NCI-H2107 (cell line): Measurements from ENCODE around the gene MTHFSD.
"Not testable (repeated sequence)": the region's sequence is repeated elsewhere in the genome, so short reads cannot be mapped to it uniquely, and the experiment has no call there.

Experiments
- DNase-seq: peaks from one replicate; lab custom pipeline; 2025; lab: John Stamatoyannopoulos, UW

The MTHFSD gene, protein sequence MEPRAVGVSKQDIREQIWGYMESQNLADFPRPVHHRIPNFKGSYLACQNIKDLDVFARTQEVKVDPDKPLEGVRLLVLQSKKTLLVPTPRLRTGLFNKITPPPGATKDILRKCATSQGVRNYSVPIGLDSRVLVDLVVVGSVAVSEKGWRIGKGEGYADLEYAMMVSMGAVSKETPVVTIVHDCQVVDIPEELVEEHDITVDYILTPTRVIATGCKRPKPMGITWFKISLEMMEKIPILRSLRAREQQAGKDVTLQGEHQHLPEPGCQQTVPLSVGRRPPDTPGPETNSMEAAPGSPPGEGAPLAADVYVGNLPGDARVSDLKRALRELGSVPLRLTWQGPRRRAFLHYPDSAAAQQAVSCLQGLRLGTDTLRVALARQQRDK

DNA sequence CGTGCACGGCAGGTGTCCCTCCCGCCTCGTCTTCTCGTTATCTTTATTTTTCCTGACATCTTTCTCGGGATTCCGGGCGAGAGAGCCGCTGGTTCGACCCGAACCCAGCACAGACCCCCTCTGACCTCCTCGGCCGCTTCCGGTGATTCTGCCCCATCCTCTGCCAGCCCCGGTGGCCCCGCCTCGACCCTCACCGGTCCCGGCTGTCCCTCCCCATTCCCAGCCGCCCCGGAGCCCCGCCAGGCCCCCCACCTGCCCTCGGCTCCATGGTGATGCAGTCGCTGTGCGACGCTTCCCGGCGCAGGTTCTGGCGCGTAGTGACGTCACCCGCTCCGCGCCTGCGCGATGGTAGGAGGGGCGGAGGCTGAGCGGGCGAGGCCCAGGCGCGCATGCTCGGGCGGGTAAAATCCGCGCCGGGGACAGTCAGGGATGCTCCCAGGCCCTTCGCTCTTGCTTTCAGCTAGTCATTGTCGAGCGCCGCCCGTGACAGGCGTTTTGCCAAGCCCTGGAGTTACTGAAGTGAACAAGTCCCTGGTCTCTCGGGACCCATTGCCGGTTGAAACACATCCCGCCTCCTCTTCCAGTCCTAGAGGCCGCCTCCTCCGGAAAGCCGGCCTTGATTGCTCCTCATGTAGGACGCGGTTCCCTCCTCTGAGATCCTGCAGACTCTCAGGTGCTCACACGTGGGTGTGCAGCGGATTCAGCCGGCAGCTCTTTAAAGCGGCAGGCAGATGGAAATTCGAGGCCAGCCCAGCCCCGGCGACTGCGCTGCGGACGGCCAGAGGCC is at the start of gene MTHFSD:
TSS of gene MTHFSD (minus strand) at position 319 of the 787 bp plus-strand sequence. CDS start at position 268, 51 bp downstream.
- DNase-seq, result peak; percentile 75

DNA sequence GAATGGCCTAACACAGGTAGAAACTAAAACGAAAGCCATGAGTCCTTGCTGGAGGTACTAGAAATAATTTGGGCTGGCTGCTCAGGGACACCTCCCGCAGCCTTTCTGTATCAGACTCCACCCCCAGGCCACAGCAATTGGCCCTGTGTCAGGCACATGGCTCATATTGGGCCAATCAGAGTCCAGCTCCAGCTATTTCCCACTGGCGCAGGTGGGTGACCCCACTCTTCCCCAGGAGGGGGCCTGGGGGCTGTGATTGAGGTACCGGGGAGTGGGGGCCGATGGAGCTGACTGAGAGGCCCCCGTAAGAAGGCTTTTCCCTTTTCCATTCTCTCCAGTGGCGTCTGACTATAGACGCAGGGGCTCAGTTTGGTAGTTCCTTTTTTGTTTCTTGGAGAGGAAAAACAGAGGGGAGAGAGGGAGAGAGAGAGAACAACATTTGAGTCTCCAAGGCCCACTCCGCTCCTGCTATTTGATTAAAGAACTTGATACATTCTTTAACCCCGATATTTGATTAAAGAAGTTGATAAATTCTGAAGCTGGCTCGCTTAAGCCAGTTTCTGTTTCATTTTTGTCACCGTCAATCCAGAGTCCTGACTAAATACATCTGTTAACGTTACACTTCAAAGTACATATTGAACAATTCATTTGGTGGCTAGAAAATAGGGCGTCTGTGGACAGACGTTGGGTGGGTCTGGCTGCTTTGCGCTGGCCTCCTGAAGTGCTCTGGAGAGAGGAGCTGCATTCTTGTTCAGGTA is 49.6 kb upstream of the MTHFSD start:
- DNase-seq, result no peak

DNA sequence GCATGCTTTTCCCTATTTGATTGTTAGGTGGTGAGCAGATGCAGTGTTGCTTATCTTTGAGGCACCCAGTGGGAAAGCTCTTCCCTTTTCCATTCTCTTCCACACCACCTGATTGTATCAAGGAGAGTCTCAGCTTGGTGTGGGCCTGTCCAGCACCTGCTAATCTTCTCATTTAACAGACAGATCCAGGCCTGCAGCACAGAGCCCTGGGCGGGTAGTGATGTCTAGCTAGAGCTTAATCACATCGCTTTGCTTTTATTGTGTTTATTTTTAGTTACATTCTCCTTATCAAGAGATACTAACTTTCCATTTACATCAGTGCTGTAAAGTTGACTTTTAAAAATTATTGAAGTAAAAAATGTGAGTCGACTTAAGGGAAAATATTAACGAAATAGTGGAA is 47.5 kb upstream of the MTHFSD start:
- DNase-seq, result no peak

DNA sequence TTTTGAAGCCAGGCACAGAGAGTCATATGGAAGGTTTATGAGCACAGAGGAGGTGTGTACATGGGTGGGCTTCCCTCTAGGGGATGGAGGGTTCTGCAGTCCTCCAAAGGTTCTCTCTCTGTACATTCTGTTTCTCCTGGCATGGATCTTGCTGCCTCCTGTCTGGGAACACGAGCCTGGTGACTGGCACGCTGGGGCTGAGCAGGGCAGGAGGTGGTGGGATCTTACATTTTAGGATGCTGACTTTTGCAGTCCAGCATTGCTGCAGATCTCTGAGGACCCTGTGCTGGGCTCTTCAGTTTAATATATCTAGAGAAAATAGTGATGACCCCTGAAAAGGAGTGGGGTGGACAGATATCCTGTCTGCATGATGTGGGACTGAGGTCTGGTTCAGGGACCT is 46.3 kb upstream of the MTHFSD start:
- no peak for DNase-seq

DNA sequence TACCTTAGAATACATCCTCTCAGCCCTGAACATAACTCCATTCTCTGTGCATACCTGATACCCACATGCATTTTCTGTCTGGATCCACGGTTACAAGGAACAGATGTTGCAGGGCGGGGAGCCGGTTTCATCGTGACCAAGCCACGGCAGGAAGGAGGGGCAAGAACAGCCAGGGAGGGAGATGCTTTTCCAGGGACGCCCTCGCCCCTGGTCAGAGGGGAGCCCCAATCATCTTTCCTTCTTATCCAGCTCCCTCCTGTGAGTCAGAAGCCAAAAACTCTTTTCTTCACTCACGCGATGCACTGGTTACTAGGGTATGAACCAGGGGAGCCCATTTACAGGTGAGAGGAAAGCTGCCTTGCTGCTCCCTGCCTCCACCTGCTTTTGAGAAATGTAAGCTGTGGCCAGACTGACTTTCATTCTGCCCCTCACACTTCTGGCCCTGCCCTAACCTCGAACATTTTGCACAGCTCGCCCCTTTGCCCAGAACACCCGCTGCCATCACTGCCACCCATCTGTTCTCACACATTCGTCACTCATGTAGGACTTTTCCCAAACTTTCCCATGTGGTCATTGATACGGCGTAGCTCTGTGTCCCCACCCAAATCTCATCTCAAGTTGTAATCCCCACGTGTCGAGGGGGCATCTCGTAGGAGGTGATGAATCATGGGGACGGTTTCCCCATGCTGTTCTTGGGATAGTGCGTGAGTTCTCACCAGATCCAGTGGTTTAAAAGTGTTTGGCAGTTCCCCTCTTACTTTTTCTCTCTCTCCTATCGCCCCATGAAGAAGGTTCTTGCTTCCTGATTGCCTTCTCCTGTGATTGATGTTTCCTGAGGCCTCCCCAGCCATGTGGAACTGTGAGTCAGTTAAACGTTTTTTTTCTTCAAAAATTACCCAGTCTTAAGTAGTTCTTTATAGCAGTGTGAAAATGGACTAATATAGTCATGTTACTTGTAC is 43.9 kb upstream of the MTHFSD start:
- no peak for DNase-seq

DNA sequence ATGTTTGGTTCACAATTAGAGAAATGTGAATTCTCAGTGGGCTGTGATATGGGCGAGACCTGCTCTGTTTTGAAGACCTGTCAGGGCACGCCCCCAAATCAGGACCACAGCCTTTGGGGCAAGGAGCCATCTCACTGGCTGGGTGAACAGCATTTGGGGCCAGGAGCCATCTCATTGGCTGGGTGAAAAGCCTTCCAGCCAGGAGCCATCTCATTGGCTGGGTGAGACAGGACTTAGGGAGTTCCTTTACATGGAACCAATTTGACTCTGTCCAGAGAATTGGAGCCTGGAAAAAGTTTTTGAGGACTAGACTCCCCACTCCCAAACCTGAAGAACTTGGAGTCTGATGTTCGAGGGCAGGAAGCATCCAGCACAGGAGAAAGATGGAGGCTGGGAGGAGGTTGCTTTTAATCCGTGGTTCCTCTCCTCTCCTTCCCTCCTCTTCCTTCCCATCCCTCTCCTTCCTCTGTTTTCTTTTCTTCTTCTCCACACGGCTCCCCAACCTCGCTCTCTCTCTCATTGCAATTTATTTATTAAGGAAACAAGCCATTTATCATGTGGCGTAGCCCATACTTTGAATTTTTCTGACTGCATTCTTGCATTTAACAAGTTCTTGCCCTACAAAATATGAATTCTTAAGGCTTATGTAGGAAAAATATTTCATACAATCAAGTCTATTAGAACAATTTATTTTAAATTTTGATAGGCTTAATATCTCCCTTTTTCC is 43.0 kb upstream of the MTHFSD start:
- DNase-seq, result no peak

DNA sequence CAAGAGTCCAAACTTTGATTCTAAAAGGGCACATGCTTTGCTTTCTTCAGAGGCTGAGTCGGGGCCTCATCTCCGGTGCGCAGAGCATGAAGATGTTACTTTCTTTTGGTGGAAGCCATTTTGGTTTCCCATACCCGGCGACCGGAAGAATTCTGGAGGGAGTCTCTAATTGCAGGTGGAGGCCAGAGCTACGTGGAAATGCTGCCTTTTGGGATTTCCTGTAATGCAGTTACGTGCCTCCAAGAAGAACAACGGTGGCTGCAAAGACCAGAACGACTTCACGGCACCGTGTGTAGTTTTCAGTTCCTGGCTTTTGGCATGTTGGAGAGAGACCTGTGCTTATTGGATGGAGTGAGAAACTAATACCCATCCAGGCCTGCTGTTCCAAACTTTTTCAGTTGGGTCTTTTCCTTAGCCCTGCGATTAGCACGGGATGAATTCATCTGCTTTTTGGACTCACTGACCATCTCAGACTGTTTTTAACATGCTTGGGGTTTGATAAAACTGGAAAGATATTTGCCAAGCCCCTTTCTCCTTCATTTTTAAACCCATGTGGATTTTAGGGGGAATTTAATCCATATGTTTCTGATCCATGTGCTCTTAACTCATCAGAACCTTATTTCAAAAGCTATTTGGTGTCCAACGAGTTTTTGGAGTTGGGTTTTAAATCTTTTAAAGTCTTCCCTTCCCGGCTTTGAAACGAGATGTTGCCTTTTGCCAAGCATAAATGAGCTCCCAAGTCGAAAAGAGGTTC is 42.3 kb upstream of the MTHFSD start:
- no peak for DNase-seq

DNA sequence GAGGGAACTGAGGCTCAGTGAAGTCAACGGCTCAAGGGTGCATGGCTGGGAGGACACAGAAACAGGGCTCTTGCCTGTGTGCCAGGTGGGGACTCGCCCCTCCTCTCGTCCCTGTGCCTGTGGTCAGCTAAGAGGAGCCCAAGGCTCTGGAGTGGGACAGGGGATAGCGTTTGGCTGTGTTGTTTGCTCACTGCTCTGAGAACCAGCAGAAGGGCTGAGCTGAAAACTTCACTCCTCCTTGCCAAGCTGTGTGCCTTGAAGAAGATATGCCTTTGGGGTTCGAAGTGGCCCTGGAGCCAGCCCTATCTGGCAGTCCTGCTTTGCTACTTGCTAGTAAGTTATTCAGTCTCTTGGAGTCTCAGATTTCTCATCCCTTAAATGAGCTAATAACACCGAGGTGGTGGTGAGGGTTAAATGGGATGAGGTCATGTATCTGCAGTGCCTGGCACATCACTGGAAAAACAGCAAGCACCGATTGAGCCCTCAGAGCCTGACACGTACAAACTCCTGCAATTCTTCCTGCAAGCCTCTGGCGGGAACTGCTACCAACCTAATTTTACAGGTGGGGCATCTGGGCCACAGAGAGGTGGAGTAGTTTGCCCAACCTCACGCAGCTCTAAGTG is 41.1 kb upstream of the MTHFSD start:
- no peak for DNase-seq

DNA sequence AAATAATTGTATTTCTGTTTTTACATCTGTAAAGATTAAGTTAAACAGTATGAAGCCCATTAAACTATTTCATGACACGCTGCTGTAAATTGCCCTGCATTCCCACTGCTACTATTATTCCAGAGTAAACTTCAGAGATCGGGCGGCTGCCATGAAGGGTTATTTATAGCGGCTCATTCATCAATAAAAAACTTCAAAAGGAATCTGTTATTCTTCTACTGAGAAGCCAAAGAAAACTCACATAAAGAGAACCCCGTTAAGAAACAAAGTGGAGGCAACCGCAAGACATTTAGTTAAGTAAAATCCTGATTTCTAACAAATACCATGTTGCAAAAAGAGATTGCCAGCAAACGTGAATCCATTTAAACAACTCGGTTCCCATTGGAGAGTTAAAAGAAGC is 39.7 kb upstream of the MTHFSD start:
- no peak for DNase-seq

DNA sequence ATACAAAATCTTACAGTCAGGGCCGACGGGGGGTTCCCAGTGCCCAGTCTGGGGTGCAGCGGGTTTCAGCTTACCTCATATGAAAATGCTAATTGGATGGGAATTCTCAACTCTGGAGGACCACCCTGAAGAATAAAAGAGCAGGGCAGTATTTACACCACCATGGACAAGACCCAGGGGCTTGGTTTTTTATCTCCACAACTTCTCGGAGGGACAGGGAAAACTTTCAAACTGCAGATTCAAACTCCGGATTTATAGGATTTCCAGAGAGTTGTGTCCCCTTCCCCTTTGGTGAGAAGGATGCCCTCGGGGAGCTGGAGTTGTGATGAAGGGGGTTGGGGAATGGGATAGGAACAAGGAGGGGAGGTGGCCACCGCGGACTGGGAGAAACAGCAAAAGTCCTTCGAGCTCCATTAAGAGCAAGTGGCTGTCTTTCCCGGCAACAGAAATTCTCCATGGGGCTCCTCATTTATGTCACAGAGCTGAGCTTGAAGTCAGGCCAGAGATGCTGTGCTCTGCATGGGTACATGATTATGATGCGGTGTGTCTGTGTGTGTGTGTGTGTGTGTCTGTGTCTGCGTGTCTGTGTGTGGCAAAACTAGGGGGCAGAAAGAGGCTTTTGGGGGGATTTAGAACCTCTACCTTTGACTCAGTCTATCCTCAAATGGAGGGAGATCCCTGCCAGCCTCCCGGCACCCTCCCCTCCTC is 39.0 kb upstream of the MTHFSD start:
- DNase-seq, result no peak

DNA sequence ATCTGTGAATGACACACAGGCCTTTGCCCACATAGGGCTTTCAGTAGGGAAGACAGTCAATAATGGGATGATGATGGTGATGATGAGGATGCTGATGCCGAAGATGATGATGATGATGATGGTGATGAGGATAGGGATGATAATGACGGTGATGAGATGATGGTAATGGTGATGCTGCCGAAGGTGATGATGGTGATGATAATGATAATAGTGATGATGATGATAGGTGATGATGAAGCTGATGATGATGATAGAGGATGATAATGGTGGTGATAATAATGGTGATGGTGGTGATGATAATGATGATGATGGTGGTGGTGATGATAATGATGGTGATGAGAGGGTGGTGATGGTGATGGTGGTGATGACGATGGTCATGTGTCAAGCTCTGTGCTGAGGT is 36.2 kb upstream of the MTHFSD start:
- DNase-seq, result no peak

DNA sequence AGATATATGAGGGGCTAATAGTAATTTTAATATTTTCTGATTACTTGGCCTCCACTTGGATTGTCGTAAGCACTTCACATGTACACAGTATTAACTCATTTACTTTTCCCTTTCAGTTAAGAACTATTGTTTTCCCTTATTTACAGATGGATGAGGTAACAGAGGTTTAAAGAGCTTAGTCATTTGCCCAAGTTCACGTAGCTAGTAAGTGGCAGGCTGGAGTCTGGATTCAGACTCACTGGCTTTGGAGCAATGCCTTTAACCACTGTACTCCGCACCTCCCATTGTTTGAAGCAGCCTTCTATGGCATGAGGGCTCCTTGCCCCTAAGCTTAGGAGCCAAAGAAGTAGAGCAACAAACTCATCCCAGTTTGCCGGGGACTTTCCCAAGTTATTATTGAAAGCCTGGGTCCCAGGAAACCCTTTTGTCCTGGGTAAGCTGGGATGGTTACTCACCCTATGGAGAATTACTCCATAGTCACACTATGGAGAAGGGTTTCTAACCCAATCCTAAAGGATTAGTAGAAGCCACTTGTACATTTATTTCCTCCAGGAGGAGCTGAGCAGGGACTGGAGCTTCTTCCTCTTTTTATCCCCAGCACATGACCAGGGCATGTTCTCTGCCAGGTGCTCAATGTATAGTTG is 35.6 kb upstream of the MTHFSD start:
- no peak for DNase-seq

DNA sequence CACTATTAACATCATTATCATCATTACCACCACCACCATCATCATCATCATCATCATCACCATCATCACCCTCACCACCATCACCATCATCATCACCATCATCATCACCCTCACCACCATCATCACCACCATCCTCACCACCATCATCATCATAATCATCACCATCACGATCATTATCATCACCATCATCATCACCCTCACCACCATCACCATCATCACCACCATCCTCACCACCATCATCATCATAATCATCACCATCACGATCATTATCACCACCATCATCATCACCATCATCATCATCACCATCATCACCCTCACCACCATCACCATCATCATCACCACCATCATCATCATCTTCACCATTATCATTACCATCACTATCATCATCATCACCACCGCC is 32.9 kb upstream of the MTHFSD start:
- DNase-seq, result not testable (repeated sequence)

DNA sequence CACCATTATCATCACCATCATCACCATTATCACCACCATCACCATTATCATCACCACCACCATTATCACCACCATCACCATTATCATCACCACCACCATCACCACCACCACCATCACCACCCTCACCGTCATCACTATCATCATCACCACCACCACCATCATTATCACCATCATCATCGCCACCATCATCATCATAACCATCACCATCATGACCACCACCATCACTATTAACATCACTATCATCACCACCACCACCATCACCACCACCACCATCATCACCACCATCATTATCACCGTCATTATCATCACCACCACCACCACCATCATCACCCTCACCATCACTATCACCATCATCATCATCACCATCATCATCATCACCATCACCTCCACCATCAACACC is 32.5 kb upstream of the MTHFSD start:
- DNase-seq, result no peak

DNA sequence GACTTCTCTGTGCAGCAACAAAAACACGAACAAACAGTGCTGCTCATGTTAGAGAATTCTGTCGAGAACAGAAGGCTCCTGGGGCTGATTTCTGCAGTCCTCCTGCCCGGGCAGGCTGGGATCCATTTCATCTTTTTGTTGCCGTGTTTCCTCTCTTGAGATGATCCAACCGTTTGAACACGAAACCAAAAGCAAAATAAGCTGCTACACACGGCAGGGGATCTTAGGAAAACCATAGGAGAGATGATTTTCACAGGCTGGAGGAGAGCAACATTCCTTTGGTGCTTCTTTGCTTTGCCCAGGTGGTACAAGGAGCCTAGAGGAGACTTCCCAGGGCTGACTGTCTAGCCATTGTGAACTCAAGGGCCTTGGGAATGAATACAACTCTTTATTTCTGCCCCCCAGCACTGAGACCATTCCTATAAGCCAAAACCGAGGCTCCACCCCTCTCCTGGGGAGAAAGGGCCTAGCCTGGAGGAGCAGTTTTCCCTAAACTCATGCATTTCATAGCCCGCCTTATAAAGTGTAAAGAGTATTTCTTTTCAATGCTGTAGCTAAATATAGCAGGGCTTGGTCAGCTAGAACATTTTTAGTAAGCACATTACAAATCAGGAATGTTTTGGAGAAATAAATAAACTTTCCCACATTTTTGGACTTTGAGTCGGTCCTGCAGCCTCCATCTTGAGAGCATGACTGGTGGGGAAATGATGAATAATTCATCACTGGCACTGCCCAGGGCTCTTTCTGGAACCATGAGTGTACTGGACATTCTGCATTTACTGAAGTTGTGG is 31.0 kb upstream of the MTHFSD start:
- DNase-seq, result no peak

DNA sequence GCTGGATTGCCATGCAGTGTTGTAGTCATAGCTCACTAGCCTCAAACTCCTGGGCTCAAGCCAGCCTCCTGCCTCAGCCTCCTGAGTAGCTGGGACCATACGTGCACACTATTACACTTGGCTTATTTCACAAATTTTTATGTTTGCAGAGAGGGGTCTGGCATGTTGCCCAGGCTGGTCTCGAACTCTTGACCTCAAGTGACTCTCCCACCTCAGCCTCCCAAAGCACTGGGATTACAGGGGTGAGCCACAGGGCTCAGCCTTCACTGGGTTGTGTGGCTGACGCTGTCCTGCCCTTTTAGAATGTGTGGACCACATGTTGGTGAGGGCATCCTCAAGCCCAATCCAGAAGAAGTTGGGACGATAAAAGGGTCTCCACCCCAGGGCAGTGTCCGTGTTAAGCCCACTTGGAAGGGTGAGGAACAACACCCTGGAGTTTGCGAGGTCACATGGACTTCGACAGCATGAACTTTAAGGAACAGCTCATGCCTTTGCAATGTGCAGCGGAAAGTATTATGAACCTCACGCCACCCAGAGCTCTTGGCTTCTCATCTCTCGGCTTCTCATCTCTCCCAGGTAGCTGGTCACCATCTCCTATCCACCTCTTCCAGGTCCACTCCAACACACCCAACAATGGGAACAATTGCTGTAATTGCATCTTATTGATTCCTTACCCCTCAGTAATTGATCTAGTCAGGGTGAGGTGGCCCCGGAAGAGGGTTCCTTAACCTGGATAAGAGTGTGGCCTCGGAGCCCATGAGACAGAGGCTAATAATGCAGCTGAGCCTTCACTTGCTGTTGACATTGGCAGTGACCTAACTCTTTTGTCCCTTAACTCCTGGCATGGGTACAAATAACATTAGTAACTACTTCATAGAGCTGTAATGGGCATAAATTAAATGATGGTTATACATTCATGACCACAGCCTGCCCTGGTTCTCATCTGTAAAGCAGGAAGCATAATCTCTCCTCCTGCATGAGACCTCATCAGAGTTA is 30.0 kb upstream of the MTHFSD start:
- no peak for DNase-seq
